Measurements from ENCODE around the gene FYN. TPM values are rescaled to one million over a fixed set of nuclear protein-coding genes. Genes with fewer than 3 reads are reported as not detected.
"Not testable (repeated sequence)": the region's sequence is repeated elsewhere in the genome, so short reads cannot be mapped to it uniquely, and the experiment has no call there.

The FYN gene
- total RNA-seq, 1 experiment from 2014 or later: 7.2 TPM

DNA sequence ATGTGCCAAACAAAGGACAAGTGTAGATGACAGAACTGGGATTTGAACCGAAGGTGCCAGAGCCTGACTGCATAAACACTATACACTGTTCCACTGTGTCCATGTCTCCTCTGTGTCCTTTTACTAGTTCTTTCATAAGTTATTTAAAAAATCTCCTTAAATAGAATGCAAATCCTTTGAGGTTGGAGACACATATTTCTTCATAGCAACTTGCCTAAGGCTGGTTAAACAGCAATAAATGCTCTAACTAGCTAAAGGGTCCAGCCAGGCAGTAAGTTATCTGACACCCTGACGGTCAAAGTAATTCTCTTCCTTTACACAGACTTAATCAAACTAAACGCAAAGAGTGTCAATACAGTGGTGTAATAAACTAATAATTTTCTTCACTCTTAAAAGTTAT is 191.4 kb downstream of the FYN start:
- no peak overlapping the region for H3K4me3 ChIP-seq (ENCODE audit: low read depth, low read length)
- Mint-ChIP-seq H3K36me3 (ENCODE audit: insufficient read depth, unreplicated experiment) (no peaks in the 10 kb centered on the region), H3K27ac (ENCODE audit: unreplicated experiment) (no peak overlapping the region), H3K4me1 (ENCODE audit: low read depth, unreplicated experiment) (peaks cover 10% of the 10 kb centered on the region), H3K4me3 (ENCODE audit: unreplicated experiment) (no peak overlapping the region), H3K9me3 (ENCODE audit: unreplicated experiment) (peaks cover 9% of the 10 kb centered on the region), H3K27me3 (ENCODE audit: insufficient read depth, unreplicated experiment) (no peaks in the 10 kb centered on the region)
- H3K4me1 ChIP-seq: peaks cover 14% of the 10 kb centered on the region
- no peaks in the 10 kb centered on the region for H3K36me3 ChIP-seq (ENCODE audit: control insufficient read depth, insufficient read depth, low read length)
- intact Hi-C loops (cut with micrococcal nuclease; ENCODE audit: unreplicated experiment): no loop called here
- TF ChIP-seq, protein P1, sequence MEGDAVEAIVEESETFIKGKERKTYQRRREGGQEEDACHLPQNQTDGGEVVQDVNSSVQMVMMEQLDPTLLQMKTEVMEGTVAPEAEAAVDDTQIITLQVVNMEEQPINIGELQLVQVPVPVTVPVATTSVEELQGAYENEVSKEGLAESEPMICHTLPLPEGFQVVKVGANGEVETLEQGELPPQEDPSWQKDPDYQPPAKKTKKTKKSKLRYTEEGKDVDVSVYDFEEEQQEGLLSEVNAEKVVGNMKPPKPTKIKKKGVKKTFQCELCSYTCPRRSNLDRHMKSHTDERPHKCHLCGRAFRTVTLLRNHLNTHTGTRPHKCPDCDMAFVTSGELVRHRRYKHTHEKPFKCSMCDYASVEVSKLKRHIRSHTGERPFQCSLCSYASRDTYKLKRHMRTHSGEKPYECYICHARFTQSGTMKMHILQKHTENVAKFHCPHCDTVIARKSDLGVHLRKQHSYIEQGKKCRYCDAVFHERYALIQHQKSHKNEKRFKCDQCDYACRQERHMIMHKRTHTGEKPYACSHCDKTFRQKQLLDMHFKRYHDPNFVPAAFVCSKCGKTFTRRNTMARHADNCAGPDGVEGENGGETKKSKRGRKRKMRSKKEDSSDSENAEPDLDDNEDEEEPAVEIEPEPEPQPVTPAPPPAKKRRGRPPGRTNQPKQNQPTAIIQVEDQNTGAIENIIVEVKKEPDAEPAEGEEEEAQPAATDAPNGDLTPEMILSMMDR (IDR thresholded peaks at IDR 0.05; ENCODE audit: insufficient read depth in 1 of 2, low read depth in 1 of 2, low read length in 1 of 2, severe bottlenecking in 1 of 2, unreplicated experiment in 1 of 2): no peak
- no peaks in the 10 kb centered on the region for H3K27me3 ChIP-seq (replicated peaks; ENCODE audit: control insufficient read depth, insufficient read depth, low read length)
- H3K9me3 ChIP-seq: no peaks in the 10 kb centered on the region
- ChIA-PET CTCF (no interaction called here), POLR2A (no interaction called here)
- no peak for DNase-seq
- no TSS peak for BruUV-seq (replicated peaks)

DNA sequence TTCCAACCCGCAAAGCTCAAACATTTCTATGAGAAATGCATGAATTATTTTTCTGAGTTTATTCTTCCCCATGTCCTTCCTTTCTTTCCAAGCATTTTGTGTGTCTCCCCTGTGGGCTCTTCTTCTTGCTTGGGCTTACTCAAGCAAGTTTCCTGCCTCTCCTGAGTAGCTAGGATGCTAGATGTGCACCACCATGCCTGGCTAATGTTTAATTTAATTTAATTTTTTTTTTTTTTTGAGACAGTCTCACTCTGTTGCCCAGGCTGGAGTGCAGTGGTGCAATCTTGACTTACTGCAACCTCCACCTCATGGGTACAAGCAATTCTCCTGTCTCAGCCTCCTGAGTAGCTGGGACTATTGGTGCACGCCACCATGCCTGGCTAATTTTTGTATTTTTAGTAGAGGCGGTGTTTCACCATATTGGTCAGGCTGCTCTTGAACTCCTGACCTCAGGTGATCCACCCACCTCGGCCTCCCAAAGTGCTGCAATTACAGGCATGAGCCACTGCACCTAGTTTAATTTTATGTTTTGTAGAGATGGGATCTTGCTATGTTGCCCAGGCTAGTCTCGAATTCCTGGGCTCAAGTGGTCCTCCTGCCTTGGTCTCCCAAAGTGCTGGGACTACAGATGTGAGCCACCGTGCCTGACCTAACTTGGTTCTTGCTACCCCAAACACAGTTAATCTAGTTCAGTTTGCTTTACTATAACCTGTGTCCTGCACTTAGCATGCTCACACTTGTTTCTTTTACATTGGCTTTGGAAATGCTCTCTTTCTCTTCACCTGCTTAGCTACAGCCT is 192.2 kb downstream of the FYN start:
- H3K27me3 ChIP-seq (replicated peaks; ENCODE audit: control insufficient read depth, insufficient read depth, low read length); H3K36me3 Mint-ChIP-seq (ENCODE audit: insufficient read depth, unreplicated experiment); H3K9me3 ChIP-seq; intact Hi-C loops (cut with micrococcal nuclease; ENCODE audit: unreplicated experiment); H3K36me3 ChIP-seq (ENCODE audit: control insufficient read depth, insufficient read depth, low read length); CTCF ChIA-PET; BruUV-seq (replicated peaks); DNase-seq; H3K9me3 Mint-ChIP-seq (ENCODE audit: unreplicated experiment); H3K4me3 Mint-ChIP-seq (ENCODE audit: unreplicated experiment); POLR2A ChIA-PET; H3K27me3 Mint-ChIP-seq (ENCODE audit: insufficient read depth, unreplicated experiment); H3K4me3 ChIP-seq (ENCODE audit: low read depth, low read length); H3K27ac Mint-ChIP-seq (ENCODE audit: unreplicated experiment): not testable (repeated sequence)
- peaks cover 22% of the 10 kb centered on the region for H3K4me1 ChIP-seq
- H3K4me1 Mint-ChIP-seq (ENCODE audit: low read depth, unreplicated experiment): peaks cover 10% of the 10 kb centered on the region

DNA sequence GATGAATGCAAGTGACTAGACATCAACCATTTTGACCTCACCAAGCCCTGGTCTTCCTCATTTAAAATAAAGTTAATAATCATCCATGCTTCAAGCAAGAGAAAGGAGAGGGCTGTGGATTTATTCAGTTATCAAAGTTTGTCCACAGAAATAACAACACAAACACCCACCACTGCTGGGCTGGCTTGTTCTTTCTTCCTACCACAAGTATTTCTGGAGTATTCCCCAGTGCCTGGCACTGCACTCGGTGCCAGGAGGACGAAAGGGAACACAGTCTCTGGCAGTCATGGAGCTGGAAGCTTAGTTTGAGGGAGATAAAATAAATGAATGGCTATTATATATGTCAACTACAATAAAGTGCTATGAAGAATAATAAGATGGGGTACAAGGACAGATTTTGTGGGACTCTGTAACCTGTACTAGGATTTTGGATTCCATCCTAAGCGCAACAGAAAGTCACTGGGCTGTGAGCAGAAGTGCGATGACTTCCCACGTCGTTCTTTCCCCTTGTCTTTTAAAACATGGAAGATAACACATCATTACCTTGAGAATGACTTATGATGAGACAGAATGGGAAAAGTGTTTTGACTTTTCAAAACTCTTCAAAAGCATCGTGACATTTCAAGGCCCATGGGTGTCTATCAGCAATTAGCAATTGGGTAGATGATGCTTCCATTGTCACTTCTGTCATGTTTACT is 193.1 kb downstream of the FYN start:
- Mint-ChIP-seq H3K36me3 (ENCODE audit: insufficient read depth, unreplicated experiment) (no peaks in the 10 kb centered on the region), H3K27me3 (ENCODE audit: insufficient read depth, unreplicated experiment) (no peaks in the 10 kb centered on the region), H3K4me1 (ENCODE audit: low read depth, unreplicated experiment) (peaks cover 12% of the 10 kb centered on the region), H3K4me3 (ENCODE audit: unreplicated experiment) (no peak overlapping the region), H3K27ac (ENCODE audit: unreplicated experiment) (no peak overlapping the region), H3K9me3 (ENCODE audit: unreplicated experiment) (peaks cover 9% of the 10 kb centered on the region)
- POLR2A ChIA-PET: no interaction called here
- no peak for DNase-seq
- no TSS peak for BruUV-seq (replicated peaks)
- Histone ChIP-seq H3K9me3 (no peaks in the 10 kb centered on the region), H3K4me3 (ENCODE audit: low read depth, low read length) (no peak overlapping the region), H3K27me3 (replicated peaks; ENCODE audit: control insufficient read depth, insufficient read depth, low read length) (no peaks in the 10 kb centered on the region), H3K36me3 (ENCODE audit: control insufficient read depth, insufficient read depth, low read length) (no peaks in the 10 kb centered on the region), H3K4me1 (peaks cover 29% of the 10 kb centered on the region)
- CTCF ChIA-PET: no interaction called here
- TF ChIP-seq, protein P1 (IDR thresholded peaks at IDR 0.05; ENCODE audit: insufficient read depth in 1 of 2, low read depth in 1 of 2, low read length in 1 of 2, severe bottlenecking in 1 of 2, unreplicated experiment in 1 of 2): no peak
- intact Hi-C loops (cut with micrococcal nuclease; ENCODE audit: unreplicated experiment): no loop called here
